GM19351 (cell line): ENCODE results near the gene NT5C2.
A peak's percentile ranks its signal among the peaks of the same experiment; 100 is the strongest.
"Not testable (repeated sequence)": the region's sequence is repeated elsewhere in the genome, so short reads cannot be mapped to it uniquely, and the experiment has no call there.

Experiments
- ATAC-seq: cut with Tn5 transposase; IDR thresholded peaks from one replicate; pipeline ENCODE4 v1.9.1; 2021; ENCODE audit warnings: mild to moderate bottlenecking, moderate library complexity; ENCODE audit not compliant: unreplicated experiment

The NT5C2 gene

DNA sequence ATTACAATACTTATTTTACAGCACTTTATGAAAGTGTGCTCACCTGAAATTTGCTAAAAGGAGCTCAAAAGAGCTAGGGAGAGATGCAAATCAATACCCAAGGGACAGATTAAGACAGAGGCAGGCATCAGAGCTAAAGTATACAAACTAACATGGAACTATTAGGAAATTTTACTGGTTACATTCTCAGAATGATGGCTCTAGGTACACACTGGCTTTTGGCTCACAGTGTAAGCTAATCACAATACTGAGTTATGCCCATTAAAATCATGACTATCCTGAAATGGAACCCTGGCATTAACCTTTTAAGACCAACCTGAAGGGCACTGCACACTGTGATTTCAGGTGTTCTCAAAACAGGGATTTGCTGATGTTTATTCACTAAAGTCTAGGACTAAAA, 98.1 kb downstream of the NT5C2 start:
- ATAC-seq: no peak

DNA sequence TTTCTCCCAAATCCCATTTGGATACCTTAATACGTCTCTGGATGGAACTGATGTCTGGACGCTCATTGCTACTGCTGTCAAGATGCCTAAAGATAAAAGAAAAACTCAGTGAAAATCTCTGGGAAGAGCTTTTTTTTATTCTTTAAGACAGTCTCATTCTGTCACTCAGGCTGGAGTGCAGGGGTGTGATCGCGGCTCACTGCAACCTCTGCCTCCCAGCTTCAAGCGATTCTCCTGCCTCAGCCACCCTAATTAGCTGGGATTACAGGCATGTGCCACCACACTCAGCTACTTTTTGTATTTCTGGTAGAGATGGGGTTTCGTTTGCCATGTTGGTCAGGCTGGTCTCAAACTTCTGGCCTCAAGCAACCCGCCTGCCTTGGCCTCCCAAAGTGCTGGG, 102.2 kb downstream of the NT5C2 start:
- no peak for ATAC-seq

DNA sequence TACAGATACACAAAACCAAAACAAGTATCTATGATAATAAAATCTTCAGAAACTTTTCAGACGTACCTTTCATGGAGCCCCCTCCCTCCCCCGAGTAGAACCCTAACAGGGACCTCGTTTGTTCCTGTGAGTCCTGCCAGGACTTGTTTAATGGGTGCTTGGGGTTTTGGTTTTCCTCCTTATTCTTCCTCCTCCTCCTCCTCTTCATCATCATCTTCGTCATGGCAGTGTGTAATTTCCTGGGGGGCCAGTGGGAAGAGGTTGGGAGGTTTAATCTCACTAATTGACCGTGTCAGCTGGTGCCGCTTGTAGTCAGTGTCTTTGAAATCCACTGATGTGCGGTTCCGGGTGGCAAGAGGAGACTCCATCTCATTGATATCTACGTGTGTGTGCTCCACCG, 103.6 kb downstream of the NT5C2 start:
- no peak for ATAC-seq

DNA sequence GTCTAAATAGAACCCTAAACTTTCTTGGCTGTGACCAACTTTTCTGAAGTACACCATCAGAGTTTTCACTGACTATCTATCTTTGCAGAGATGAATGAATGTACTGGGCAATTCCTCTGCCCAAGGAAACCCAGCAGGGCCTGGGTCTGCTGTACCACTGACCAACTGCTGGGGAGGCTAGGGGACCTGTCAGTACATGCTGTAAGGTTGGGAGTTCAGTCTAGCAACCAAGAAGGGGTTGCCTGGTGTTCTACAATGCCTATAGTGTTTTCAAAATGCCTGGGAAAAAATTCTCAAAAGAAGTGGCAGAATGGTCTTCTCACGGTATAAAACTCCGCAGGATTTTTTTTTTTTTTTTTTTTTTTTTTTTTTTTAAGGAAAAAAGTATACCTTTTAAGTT, 106.3 kb downstream of the NT5C2 start:
- ATAC-seq: no peak

DNA sequence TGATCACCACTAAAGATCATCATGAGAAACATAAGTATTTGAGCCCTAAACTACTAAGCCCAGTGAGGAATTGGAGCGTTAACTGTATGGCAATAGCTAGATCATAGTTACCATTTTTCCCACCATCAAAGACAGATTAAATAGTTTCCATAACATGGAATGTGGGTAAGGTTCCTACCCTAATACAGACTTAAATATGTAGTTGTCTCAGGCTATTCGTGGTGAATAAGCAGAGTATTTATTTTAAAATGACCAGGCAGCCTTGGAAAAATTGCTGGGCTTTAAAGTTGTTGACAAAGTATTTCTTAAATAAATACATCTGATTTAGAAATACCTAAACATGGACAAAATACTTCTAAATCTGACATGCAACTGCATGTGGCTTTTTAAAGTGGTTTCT, 106.8 kb downstream of the NT5C2 start:
- ATAC-seq: no peak

DNA sequence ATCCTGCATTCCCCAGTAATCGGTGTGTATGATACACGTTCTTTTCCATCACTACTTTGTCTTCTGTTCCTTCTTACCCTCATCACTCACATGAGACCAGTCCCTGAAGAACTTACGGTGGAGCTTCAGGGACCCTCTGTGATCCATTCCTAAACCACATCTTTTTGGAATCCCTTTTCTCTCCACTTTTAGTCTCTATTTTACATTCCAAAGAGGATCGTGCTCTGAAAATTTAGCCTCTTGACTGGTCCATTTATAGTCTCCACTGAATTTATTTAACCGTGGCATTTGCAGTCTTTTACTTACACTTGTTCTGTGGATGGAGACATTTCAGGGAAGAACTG, 109.1 kb downstream of the NT5C2 start:
- no peak for ATAC-seq

DNA sequence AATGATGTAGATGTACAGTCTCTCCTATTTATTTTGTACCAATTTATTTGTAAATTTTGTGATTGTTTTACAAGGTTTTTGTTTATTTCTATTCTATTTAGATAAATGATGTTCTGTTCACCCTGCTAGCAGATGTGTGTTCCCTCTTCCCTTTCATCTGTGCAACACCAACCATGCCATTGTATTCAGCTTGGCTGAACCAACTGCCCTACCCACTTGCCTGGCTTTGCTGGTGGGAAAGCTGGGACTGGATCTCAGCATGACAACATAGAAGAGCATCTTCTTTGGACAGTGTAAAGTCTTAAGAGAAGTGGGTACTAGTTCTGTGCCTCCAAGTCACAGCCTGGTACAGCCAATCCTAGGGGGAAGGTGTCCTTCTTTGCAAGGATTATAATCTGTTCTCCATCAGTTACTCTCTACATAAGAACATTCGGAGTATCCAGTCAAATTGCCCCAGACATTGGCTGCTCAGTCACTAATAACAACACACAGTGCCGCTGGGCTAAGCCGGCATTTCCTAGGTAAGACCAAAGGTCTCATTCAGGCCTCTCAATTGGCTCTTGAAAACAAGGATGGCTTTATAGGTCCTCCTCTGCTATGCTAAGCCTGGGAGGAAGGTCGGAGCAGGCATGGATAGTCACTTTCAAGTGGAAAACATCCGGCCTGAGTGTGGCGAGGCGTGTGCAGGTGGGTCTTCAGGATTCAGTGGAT, 109.7 kb downstream of the NT5C2 start:
- ATAC-seq: no peak

DNA sequence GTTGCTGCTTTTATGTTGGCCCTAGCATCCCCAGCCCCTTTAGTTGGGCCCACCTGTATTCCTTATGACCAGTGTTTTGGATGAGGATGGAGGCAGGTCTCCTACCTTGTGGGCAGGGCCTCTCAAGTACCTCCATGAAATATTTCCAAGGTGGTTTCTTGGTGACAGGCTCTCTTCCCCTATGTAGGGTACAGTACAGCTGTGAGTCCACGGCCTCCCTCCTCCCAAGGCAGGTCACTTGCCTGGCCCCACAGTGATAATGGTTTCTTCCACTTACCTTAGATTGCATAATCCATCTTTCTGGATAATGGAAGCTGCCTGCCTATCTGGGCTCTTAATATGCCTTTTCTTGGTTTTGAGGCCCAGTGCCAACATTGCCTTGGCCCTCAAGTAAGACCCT, 110.4 kb downstream of the NT5C2 start:
- ATAC-seq: no peak

DNA sequence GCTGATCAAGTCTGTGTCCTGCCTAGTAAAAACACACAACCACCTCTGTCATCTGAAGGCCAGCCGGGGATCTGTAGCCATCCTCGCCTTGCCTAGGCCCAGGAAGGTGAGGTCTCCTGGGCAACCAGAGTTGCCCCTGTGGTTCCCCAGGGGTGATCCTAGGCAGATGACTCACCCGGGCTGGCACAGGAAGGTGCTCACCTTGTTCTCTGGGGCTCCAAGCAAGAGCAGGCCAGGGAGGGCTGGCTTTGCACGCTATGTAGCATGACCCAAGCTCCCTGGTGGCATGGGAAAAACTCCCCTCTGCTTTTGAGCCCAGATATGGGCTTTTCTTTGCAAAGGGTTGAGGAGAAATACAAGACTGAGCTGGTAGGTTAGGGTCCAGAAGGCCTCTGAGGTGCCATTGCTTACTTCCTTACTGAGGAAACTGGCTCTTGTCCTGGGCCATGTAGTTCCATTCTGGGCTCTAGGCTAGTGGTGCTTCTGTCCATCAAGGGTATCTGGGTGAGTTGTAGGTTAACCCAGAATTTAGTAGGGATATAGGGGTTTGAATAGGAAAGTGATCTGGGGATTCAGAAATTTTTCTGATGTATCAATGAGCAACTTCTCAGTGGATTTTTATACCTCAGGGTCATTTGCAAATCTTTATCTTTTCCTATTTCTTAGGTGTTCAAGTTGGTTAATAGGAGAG, 112.0 kb downstream of the NT5C2 start:
- no peak for ATAC-seq

DNA sequence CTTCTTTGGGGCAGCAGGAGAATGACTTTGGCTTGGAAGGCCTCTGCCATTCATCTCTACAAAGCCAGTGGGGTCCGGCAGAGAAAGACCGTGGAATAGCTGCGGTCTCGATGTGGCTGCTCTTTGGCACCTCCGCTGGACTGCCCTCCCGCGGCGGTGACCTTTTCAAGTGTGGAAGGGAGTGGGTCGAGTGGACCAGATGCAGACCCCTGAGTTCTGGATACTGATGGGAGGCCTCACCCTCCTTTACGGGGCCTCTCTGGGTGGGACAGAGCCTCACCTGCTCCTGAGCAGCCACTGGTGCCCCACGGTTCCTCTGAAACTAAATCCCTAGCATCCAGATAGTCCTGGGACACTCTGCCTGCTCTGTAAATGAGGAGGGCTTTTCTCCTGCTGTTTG, 113.1 kb downstream of the NT5C2 start:
- no peak for ATAC-seq

DNA sequence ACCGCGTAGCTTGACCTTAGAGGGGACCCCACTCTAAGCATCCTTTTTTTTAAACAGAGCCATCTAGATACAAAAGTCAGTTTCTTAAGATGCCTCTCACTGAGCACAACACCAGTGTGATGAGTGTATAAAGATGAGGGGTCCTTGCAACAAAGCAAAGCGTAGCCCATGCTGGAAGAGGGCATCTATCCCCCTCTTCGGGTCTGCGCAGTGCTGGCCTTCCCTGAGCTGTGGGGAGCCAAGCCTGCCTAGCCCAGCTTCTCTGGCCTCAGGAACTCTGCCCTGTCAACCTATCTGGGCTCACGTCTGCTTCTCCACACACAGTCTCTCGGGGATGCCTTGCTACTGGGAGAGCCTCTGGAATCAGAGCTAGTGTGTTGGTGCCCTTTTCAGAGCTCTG, 114.0 kb downstream of the NT5C2 start:
- ATAC-seq: no peak

DNA sequence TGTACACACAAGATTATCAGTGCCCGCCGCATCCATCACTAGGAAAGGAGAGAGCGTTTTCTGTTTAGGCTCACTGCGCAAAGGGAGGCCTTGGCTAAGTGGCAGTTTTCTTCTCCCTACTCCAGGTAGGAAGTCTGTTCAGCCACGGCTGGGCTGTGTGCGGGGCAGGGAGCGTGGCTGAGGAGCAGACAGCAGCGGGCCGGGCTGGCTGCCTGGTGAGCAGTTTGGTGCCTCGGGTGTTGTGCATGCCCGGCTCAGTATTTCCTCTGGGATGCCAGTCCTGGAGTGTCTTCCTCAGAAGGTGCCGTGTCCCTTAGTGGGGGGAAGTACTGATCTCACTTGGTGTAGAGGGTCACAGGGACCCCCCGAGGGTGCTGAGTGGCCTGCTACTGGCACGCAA, 114.4 kb downstream of the NT5C2 start:
- ATAC-seq: no peak

DNA sequence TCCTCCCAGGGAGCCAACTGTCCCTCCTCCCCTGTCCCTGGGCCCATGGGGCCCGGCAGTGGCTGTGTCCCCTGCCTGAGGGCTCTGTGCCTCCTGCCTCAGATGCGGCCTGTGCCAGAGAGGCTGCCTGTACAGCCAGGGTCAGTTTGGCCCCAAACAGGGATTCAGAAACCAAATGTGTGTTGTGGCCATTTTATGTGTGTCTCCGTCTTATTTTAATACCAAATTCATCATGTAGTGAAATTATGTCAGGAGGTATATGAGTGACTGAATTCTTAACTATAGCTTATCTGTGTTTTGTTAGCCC, 114.8 kb downstream of the NT5C2 start:
- no peak for ATAC-seq

DNA sequence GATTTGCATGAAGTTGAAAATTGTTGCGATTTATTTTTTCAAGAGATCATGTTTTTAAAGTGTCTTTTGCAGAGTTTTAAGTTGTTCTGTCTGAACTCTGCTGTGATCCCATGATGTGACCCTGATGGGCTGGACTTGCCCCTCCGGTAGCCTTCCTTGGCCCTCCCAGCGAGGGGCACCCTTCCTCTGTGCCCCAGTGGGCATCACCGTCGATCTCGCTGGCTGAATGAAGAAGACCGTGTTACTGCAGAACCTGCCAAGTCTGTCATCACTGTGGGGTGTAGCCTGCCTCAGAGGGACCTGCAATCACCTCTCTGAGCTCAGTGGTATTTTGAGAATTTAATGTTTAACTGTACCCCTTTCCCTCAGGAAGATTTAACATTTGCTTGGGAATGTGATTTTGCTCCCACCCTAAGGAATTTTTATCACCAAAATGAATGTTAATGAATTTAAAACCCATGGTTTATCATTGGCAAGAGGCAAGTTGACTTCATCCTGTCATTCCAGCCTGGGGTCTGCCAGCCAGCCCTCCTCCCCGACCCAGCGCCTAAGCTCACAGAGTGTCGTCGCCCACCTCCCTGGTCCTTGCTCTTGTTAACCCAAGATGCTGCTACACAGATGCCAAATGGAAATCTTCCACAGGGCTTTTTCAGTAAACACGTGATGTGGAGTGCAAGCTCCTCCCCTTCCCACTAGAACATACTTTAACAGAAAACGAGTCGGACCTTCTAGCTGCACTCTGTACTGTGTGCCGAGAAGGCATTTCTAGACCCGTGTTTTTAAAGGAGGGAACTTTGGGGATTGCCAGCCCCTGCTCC, 115.4 kb downstream of the NT5C2 start:
- no peak for ATAC-seq

DNA sequence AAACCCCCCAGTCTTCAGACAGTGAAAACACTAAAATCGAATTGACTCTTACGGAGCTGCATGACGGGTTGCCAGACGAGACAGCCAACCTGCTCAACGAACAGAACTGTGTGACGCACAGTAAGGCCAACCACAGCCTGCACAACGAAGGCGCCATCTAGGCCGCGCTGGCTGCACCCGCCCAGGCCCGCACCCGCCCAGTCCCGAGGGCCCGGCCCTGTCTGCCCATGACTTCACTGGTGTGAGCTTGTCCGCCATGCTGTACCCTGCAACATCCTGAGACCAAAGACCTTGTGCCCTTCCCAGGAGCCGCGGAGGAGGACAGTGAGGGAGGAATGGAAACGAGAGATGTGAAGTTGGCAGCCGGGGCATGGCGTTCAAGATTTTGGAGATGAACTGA, 116.1 kb downstream of the NT5C2 start:
- ATAC-seq: no peak

DNA sequence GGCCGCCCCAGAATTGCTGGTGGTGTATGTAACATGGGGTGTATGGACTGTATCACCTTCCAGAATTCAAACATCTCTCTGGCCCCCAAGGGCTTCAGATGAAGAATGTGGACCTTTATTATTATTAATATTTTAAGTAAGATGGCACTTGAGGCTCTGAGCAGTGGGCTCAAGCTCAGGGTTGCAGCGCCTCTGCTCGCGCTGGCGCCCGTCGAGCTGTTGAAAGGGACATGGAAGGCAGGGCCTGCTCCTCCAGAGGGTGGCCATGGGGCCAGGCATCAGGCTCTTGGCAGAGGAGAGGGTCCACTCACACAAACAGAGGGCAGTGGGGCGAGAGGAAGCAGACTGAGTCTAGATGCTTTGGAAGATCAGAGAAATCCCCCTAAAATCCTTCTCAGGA, 120.2 kb downstream of the NT5C2 start:
- no peak for ATAC-seq

DNA sequence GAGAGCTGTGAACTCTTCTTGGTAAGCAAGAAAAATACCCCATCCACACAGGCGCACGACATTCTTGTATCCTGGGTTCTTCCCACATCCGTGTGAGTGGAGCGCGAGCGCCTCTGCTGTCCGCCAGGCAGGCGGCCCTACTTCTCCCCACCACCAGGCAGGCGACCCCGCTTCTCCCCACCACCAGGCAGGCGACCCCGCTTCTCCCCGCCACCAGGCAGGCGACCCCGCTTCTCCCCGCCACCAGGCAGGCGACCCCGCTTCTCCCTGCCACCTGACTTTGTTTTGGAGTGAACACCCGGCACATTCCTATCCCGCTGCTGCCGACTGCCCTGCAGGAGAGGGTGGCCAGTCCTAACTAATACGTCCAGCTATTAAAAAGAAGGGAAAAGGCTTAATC, 120.8 kb downstream of the NT5C2 start:
- ATAC-seq: no peak

DNA sequence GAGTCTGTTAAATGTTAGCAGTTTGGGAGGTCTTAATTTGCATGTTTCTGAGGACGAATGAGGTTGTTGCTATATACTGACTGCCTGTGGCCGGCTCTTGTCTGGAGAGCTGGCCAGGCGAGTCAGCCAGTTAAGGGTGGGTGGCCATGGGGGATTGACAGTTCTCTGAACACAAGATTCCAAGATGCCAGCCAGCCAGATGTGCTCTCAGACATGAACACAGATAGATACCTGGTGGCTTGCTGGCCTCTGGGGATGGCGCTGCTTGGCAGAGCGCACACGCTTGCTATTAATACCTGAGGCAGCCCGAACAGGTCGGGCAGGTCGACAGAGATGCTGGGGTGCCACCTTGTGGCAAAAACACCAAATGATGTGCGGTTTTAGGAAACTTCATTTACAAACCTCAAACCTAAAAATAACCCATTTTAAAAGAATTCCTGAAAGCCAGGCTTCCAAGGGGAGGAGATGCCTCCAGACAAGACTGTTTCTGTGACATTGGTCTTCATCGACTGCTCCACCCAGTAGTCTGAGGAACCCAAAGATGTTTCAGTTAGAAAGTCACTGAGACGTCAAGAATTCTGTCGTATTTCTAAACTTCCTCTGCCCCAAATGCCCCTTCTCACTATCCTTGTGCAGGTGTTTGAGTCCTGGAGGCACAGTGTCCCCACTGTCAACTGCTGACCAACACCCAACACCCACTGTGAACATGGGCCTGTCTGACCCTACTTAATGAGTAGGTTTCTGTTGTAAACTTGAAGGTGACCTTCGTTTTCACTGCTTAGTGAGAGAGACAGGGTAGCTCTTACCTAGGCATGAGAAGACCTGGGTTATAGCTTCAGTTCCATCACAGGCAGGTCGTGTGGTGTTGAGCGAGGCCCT, 123.4 kb downstream of the NT5C2 start:
- peak; percentile 63 for ATAC-seq

DNA sequence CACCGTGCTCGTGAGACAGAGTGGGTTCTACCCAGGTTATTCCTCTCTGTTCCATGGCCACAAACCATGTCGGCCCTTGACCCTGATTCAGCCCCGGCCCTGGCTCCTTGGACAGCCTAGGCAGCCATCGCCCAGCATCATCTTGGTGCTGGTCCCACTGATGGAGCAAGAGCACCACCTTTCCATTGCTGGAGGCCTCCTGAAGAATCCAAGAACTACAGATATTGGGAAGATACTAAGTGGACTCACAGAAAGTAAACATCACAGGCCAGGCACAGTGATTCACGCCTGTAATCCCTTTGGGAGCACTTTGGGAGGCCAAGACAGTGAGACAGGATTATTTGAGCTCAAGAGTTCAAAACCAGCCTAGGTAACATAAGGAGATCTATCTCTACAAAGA, 125.1 kb downstream of the NT5C2 start:
- ATAC-seq: no peak

DNA sequence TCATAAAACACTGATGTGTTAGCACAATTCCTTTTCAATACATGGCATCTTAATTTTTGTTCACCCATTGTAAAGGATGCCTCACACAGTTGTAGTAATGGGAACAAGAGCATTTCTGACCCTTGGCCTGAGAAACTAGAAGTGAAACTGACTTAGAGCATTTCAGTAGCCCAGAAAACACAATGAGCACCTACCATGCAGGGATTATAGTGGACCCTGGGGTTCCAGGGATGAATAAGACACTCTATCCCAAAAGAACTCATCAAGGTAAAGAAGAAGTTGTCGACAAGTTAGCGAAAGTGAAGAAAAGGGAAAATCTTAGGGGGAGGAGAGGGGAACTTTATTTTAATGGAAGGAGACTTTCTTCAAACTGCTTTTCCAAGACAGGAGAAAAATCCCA, 125.6 kb downstream of the NT5C2 start:
- no peak for ATAC-seq

DNA sequence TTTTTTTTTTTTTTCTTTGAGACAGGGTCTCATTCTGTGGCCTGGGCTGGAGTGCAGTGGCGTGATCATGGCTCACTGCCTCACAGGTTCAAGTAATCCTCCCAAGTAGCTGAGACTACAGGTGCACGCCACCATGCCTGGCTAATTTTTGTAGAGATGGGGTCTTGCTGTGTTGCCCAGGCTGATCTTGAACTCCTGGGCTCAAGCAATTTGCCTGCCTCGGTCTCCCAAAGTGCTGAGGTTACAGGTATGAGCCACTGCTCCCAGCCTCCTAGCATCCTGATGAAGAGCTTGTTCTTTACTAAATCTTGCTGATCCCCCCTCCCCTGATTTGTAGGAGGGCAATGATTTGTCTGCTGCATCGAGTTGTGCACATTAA, 126.0 kb downstream of the NT5C2 start:
- ATAC-seq: not testable (repeated sequence)
